NAMALWA (cell line): ENCODE results near the gene AGAP1.
"Not testable (repeated sequence)": the region's sequence is repeated elsewhere in the genome, so short reads cannot be mapped to it uniquely, and the experiment has no call there.

ENCODE experiments used
- DNase-seq: peaks from one replicate; pipeline ENCODE4 v3.0.0-alpha.2; 2015; ENCODE audit warnings: low spot score

Gene AGAP1

GRCh38 chr2:235946590-235946989 lies 452.7 kb downstream of the AGAP1 start:
- DNase-seq, result no peak

- not testable (repeated sequence) for DNase-seq
Observed at GRCh38 chr2:235947055-235947454, 453.2 kb downstream of the AGAP1 start.

- no peak for DNase-seq
Observed at GRCh38 chr2:235949567-235950472, 456.0 kb downstream of the AGAP1 start.

- DNase-seq, result no peak
Observed at GRCh38 chr2:235950473-235950809, 456.6 kb downstream of the AGAP1 start.

DNA sequence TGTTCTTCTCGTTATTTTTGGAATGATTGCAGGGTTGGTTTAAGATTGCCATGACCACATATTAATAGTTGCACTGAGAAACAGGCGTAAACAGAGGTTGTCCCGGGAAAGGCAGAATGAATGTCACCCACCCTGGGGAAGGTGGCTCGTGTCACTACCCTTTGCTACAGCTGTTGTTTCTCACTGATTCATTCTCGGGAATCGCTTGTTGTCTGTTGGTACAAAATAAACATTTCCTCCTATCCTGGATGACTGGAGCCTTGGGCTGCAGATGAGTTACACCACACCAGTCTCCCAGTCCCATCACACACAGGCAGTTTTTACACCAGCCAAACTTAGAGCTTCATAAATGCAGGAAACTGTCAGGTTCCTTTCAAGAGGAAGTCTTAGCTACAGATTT lies 457.6 kb downstream of the AGAP1 start:
- DNase-seq, result no peak

- DNase-seq, result no peak
Observed at GRCh38 chr2:235951982-235952381, 458.1 kb downstream of the AGAP1 start.

- no peak for DNase-seq
Observed at GRCh38 chr2:235952714-235953113, 458.9 kb downstream of the AGAP1 start.

- no peak for DNase-seq
Observed at GRCh38 chr2:235954281-235954680, 460.4 kb downstream of the AGAP1 start.

GRCh38 chr2:235954888-235955480 lies 461.1 kb downstream of the AGAP1 start:
- DNase-seq, result no peak

DNA sequence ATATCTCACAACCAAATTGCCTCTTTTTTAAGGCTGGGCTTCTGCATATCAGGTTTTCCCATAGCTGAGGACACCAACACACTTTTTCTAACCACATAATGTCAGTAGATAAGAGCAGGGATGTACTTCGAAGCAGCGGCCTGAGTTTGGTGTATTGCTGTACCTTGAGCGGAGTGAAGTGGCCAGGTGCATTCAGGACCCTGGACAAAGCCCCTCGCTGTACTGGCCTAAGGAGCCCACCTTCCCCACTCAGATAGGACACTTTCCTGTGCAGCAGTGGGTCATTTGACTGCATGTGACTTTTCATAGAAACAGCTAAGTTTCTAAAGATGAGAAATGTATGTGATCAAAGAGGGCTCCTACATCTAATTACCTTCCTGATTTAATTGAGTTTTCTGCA lies 461.8 kb downstream of the AGAP1 start:
- DNase-seq, result no peak

DNA sequence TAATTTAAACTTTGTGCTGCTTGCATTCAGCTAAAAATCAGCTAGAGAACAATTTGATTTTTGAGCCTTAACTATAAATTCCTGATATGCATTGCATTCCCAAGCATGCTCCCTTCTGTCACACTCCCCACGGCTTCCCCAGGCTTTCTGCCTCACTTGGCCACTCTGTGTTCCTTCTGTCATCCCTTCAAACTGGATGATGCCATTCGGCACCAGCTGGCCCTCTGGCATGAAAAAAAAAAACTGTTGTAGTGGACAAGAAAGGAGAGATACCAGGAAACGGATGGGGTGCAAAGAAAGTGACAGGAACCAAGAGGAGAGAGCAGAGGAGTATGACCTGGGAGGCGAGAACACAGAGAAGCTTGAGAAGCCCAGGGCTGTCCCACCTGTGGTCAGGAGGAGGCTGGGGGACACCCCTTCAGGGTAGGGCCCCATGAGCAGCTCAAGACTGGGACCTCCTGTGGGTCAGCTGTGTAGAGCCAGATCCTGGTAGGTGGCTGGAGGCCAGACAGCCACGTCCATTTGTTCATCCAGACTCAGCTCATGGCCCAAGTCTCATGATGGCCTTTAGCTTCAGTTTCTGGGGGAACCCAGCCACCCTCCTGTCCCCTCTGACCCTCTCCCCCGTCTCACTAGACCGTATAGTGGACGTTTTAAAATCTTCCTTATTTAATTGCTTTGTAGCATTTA lies 462.6 kb downstream of the AGAP1 start:
- no peak for DNase-seq

- DNase-seq, result no peak
Observed at GRCh38 chr2:235957251-235957650, 463.4 kb downstream of the AGAP1 start.

- no peak for DNase-seq
Observed at GRCh38 chr2:235958221-235958930, 464.5 kb downstream of the AGAP1 start.

- DNase-seq, result no peak
Observed at GRCh38 chr2:235958931-235959410, 465.1 kb downstream of the AGAP1 start.

DNA sequence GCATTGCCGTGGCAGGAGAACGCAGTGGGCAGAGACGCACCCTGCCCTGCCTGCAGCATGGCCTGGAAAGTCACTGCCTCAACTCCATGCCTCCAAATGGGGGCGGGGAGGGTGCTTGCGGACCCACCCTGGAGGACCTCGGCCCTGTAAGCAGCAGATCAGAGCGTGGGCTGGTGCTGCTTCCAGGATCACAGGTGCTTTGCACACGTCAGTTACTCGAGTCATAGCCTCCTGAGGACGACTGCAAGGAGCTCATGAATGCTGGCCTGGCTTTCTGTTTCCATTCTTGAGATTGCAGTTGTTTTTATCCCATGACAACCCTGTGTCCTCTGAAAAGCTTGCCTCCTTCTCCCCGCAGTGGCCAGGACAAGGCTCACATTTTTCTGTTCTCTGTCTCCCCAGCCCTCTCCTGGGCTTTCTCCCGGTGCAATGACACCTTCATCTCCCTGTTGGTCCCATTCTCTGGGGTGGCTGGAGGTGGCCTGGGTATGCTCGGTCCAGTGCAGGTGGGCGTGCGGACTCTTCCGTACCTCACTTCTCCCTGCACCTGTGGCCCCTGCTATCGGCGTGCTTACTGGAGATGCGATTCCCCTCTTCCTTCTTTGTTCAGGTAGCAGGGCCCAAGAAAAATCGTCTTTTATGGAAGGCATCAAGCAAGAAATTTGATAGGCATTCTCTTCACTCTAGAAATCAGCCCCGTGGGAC lies 466.3 kb downstream of the AGAP1 start:
- no peak for DNase-seq

DNA sequence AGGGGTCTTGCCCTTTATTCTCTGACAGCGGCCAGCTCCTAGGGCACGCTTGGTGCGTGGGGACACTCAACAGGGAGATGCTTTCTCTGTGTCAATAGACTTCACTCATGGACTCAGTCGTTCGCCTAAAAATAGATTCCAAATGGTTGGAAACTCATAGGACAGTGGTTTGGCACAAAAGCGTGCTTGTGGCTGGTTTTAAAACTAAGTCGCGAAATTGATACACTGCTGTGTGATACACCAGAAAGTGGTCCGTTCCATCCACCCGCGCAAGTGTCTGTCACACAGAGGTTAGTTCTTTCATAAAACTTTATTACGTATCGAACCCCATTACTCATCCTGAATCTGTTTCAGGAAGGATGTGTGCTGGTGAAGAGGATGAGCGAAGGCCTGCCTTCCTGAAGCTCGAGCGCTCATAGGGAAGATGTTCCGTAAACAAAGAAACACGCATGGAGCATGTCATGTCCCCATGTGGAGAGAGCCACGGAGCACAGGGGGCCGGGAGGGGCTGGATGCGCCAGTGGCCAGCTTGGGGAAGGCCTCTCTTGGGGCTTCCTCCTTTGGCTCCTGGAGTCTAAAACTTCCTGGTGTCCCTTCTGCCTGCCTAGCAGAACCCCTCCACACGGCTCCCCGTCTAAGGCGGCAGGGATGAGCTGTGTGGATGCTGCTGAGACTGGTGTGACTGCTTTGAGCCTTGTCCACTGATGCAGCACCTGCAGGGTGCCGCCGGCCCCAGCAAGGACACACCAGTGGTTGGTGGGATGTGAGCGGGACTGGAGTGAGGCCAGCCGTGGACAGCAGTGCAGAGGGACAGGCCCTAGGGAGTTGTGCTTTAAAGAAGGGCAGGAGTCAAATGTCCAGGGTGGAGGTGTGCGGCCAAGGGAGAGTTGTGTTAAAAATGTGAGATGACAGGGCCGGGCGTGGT lies 467.1 kb downstream of the AGAP1 start:
- no peak for DNase-seq

- no peak for DNase-seq
Observed at GRCh38 chr2:235961711-235962110, 467.9 kb downstream of the AGAP1 start.

- DNase-seq, result no peak
Observed at GRCh38 chr2:235963853-235964577, 470.2 kb downstream of the AGAP1 start.

DNA sequence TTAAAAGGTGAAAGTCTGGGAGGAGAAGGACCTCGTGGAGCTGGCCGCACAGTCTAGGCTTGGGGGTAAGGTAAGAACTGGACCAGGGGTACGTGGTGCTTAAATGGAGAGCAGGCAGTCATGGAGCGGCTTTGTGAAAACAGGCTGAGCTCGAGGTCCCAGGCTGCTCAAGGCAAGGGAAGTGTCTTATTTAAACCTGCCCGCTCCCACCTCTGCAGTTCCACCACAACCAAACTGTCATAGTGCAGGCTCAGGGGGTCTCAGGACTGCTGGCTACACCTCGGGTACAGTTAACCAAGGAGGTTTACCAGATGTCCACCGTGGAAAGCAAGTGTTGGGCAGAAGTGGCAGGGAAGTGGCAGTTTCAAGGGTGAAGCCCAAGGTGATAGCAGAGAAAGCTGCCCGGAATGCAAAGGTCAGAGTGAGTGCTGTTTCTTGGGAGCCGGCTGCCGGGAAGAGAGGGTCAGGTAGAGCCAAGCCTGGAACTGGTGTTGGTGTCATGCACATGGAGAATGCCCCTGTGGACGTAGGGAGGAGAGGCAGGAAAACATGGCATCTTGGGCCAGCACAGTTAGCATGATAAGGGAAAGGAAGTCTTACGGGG lies 471.0 kb downstream of the AGAP1 start:
- DNase-seq, result no peak
